Fibroblast of the aortic adventitia (primary cell): ENCODE measurements around the gene CLDN6. TPM values are rescaled to one million over a fixed set of nuclear protein-coding genes. Genes with fewer than 3 reads are reported as not detected.

Experiments used
- DNase-seq: peaks from one replicate; pipeline ENCODE4 v3.0.0-alpha.2; 2010; ENCODE audit warnings: low read depth
- H3K4me3 ChIP-seq: 2 replicates; pipeline ENCODE4 v1.5.1; 2011; ENCODE audit warnings: low read depth, mild to moderate bottlenecking, control low read depth, low read length, moderate library complexity
- total RNA-seq: library from RNA; depleted of rRNA; stranded (reverse); fragments of >200 nt; gene quantifications from 2 replicates; pipeline ENCODE4 v1.2.3, GENCODE V29; 2012; ENCODE audit warnings: low replicate concordance
- TF ChIP-seq, protein P1 (sequence below): IDR thresholded peaks from 2 replicates; pipeline ENCODE4 v1.5.1; 2011; ENCODE audit warnings: mild to moderate bottlenecking, low read length, control low read depth, inconsistent platforms; ENCODE audit not compliant: insufficient read depth

The CLDN6 gene
- total RNA-seq, 1 donor: not detected

DNA sequence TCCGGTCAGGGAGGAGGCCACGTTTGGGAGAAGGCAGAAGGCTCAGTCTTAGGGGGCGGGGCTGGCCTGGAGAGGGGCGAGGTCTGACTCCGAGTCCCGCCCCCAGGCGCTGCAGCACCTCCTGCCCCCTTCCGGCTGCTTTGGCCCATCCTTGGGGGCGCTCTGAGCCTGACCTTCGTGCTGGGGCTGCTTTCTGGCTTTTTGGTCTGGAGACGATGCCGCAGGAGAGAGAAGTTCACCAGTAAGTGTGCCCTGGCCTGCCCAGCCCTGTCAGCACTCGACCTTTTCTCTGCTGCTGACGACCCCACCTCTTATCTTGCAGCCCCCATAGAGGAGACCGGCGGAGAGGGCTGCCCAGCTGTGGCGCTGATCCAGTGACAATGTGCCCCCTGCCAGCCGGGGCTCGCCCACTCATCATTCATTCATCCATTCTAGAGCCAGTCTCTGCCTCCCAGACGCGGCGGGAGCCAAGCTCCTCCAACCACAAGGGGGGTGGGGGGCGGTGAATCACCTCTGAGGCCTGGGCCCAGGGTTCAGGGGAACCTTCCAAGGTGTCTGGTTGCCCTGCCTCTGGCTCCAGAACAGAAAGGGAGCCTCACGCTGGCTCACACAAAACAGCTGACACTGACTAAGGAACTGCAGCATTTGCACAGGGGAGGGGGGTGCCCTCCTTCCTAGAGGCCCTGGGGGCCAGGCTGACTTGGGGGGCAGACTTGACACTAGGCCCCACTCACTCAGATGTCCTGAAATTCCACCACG lies 3.6 kb upstream of the CLDN6 start:
- TF ChIP-seq, protein P1, sequence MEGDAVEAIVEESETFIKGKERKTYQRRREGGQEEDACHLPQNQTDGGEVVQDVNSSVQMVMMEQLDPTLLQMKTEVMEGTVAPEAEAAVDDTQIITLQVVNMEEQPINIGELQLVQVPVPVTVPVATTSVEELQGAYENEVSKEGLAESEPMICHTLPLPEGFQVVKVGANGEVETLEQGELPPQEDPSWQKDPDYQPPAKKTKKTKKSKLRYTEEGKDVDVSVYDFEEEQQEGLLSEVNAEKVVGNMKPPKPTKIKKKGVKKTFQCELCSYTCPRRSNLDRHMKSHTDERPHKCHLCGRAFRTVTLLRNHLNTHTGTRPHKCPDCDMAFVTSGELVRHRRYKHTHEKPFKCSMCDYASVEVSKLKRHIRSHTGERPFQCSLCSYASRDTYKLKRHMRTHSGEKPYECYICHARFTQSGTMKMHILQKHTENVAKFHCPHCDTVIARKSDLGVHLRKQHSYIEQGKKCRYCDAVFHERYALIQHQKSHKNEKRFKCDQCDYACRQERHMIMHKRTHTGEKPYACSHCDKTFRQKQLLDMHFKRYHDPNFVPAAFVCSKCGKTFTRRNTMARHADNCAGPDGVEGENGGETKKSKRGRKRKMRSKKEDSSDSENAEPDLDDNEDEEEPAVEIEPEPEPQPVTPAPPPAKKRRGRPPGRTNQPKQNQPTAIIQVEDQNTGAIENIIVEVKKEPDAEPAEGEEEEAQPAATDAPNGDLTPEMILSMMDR: peak; percentile 44
- peak overlapping the region; percentile 92 for H3K4me3 ChIP-seq
- DNase-seq: peak; percentile 92

DNA sequence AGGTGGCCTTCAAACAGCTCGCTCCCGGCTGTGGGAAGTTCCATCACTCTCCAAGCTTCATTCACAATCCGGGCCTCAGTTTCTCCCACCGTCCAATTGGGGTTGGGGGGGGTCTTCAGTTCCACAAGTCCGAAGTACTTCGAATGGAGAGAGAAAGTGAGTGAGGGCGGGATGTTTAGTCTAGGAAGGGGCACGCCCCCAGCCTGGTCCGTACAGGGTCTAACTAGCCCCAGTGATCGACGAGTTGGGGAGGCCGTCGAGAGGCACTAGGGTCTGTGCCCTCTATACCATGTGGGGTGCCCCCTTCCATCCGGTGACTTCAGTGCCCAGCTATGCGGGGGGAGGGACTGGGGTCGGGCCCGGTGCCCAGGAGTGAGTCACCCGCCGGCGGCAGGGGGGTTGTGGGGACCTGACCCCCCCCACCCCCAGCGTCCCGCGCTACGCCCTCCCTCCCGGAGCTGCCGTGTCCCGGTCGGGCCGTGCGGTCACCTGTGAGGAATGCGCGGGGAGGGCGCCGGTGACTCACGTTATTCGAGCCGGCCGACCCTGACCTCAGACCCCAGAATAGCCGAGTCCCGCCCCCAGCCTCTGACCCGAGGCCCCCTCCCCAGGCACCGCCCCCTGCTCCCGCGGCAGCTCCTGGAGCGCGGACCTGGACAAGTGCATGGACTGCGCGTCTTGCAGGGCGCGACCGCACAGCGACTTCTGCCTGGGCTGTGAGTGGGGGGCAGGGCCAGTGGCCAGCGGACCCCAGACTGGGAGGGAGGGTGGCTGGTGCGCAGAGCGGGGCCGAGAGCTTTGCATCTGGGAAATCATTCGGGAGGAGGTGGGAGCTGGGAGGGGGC lies 2.8 kb upstream of the CLDN6 start:
- H3K4me3 ChIP-seq: peak overlapping the region; percentile 92
- DNase-seq: peak; percentile 81
- TF ChIP-seq, protein P1: no peak

DNA sequence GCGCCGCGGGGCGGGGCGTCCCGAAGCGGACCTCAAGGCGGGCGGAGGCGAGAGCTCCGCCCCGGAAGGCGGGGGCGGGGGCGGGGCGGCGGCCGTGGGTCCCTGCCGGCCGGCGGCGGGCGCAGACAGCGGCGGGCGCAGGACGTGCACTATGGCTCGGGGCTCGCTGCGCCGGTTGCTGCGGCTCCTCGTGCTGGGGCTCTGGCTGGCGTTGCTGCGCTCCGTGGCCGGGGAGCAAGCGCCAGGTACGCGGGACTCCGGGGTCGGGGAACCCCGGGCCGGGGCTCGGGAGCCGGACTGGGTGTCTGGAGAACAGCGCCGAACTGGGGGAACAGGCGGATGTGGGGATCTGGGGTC lies 2.2 kb upstream of the CLDN6 start, which contains the start of gene TNFRSF12A:
TSS of gene TNFRSF12A (plus strand) at position 122 of the 357 bp plus-strand sequence. CDS start at position 152, 30 bp downstream.
- H3K4me3 ChIP-seq: peak within 1 kb of the TSS; percentile 92
- TF ChIP-seq, protein P1: no peak
- DNase-seq: peak; percentile 46

DNA sequence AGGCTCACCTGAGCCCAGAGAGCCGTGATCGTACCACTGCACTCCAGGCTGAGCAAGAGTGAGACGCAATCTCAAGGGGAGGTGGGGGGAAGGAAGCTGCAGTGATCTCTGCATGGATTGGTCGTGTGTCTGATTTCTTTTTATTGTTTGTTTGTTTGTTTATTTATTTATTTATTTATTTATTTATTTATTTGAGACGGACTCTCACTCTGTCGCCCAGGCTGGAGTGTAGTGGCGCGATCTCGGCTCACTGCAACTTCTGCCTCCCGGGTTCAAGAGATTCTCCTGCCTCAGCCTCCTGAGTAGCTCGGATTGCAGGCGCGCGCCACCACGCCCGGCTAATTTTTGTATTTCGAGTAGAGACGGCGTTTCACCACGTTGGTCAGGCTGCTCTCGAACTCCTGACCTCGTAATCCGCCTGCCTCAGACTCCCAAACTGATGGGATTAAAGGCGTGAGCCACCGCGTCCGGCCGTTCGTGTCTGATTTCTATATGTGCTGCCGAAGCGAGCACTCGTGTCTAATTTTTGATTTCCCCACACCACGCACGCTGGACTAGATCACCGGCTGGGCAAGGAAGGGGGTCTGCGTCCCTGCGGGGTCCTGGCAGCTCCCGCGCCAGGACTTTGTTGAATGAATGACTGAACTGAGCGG lies 1.7 kb upstream of the CLDN6 start:
- TF ChIP-seq, protein P1: no peak
- DNase-seq: no peak
- H3K4me3 ChIP-seq: peak overlapping the region; percentile 63

DNA sequence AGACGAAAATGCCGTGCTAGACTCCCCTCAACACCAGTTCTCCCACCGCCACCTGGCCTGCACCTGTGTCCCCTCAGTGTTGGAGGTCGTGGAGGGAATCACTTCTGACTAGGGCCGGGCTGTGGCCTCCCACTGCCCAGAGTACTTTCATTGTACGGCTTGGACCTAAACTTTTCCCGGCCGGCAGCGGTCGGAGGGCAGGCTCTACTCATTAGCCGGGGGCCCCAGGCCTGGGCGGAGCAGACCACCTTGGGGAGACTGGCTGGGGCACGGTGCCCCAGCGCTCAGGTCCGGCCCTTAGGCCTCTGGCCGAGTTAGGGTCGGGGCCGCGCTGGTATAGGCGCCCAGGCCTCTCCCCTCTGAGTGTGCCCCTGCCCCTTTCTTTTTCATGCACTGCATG lies 639 bp downstream of the CLDN6 start:
- H3K4me3 ChIP-seq: no peak overlapping the region
- DNase-seq: no peak
- TF ChIP-seq, protein P1: no peak

DNA sequence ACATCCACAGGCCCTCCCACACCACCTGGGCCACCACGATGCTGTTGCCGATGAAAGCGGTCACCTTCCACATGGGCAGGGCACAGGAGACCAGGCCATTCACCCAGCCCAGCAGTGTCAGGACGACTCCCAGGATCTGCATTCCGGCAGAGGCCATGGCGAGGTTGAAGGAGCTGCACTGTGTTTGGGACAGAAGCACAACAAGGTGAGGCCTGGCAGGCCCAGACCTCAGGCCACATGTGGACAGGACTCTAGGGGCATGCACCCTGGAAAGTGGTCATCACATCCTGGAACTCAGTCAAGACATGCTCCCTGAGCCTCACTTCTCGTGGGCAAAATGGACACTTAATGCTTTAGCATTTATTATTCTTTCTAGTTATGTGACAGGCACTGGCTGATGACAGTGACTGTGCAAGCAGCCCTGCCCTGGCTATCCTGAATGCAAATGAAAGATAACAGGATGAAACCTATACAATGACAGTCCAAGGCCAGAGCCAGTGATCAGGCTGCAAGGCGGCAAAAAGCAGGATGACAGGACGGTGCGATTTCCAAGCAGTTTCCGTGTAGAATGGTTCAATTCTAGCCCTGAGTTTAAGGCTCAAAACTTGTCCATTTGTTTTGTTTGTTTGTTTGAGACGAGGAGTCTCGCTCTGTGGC lies 2.0 kb downstream of the CLDN6 start:
- DNase-seq: no peak
- TF ChIP-seq, protein P1: no peak
- no peak overlapping the region for H3K4me3 ChIP-seq
